Esophagus squamous epithelium (tissue), 5 donors: ENCODE measurements around the gene KCNH1. TPM values are rescaled to one million over a fixed set of nuclear protein-coding genes. Genes with fewer than 3 reads are reported as not detected.

Experiments
- DNase-seq: peaks from one replicate; lab custom pipeline; 2025; lab: John Stamatoyannopoulos, UW
- H3K27ac ChIP-seq, 4 donors: fragments of 200-600 bp; sonication (generic); one replicate each; pipeline ENCODE4 v1.5.1; 2016 to 2019; ENCODE audit warnings: mild to moderate bottlenecking in 1 of 4
- H3K27me3 ChIP-seq, 4 donors: fragments of 200-600 bp; sonication (generic); 1 replicate in 3 of 4; 2 replicates in 1 of 4; pipeline versions ENCODE4 v1.5.1 to v1.6.0; 2017 to 2021; ENCODE audit warnings: antibody characterized with exemption in 1 of 4
- H3K36me3 ChIP-seq, 3 donors: fragments of 200-600 bp; sonication (generic); one replicate each; pipeline ENCODE4 v1.5.1; 2016 to 2019
- H3K4me1 ChIP-seq, 3 donors: fragments of 200-600 bp; sonication (generic); one replicate each; pipeline ENCODE4 v1.5.1; 2017 to 2019
- H3K4me3 ChIP-seq, 4 donors: fragments of 200-600 bp; sonication (generic); 1 replicate in 3 of 4; 2 replicates in 1 of 4; pipeline ENCODE4 v1.5.1; 2016 to 2019; ENCODE audit warnings: mild to moderate bottlenecking in 2 of 4, moderate library complexity in 1 of 4
- H3K9me3 ChIP-seq, 3 donors: fragments of 200-600 bp; sonication (generic); one replicate each; pipeline ENCODE4 v1.5.1; 2016 to 2019
- POLR2A ChIP-seq, 4 donors: fragments of 450-650 bp; IDR thresholded peaks; one replicate each; pipeline ENCODE4 v1.6.1; 2017; ENCODE audit warnings: antibody characterized with exemption in 4 of 4, mild to moderate bottlenecking in 4 of 4, moderate library complexity in 3 of 4
- WGBS, 2 donors: methylation state at CpG; one replicate each; pipeline ENCODE4 v1.1.5; 2018; 5-methylcytosine and 5-hydroxymethylcytosine counted together
- intact Hi-C: fragments of 100-400 bp; cut with DNase I; formaldehyde crosslinking; loops from one replicate; pipeline ENCODE4 v1.15.0; 2022
- total RNA-seq, 4 donors: library from RNA; depleted of rRNA; stranded (reverse); fragments of >200 nt; gene quantifications; one replicate each; pipeline ENCODE4 v1.1.0, GENCODE V29; 2016
- TF ChIP-seq, protein P1 (sequence below), 6 experiments: fragments of 450-650 bp in 4 of 6; fragments of 200-600 bp in 2 of 6; sonication (generic) in 2 of 6; IDR thresholded peaks; one replicate each; pipeline ENCODE4 v1.5.1; 2016 to 2019; ENCODE audit warnings: antibody characterized with exemption in 6 of 6, mild to moderate bottlenecking in 4 of 6, moderate library complexity in 4 of 6
- donor health status: DM: yes; HTN: yes; CAD: no.

KCNH1 gene
- total RNA-seq, 4 donors from 2014 or later, result 0.57 to 1.0 (median 0.83) TPM; not detected in 1

DNA sequence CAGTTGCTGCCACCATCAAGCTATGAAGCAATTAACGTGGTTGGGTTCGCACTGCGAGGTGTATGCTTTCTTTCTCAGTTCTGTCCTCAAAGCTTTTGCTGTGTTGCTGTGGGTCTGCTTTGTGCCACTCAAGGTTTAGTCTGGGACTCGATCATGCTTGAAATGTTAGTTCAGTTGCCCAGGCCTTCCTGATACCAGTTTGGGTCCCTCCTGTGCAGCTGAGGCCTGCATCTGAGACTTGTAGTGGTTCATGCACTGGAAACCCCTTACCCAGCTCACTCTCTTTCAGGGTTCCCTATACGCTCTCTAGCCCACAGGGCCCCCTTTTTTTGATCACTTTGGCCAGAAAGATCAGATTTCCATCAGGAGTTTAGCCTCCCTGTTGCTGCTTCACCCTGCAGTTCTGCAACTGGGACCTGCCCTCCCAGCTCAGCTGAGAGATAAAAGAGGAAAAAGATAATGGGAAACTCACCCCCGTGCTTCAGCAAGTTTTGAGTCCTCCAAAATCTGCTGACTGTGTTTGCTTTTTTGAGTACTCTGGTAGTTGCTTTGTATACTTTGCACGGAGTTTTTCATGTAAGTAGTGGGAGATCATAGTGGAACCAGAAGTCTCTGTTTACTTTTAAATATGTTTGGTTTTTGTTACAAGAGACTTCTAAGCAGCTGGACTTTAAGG is 488.2 kb downstream of the KCNH1 start:
- Histone ChIP-seq H3K4me1 (no peaks in the 10 kb centered on the region), H3K9me3 (no peaks in the 10 kb centered on the region), H3K27ac (no peak overlapping the region), H3K4me3 (no peak overlapping the region), H3K27me3 (no peaks in the 10 kb centered on the region), H3K36me3 (no peaks in the 10 kb centered on the region)
- no peak for TF ChIP-seq POLR2A (IDR thresholded peaks at IDR 0.05)
- TF ChIP-seq, protein P1, sequence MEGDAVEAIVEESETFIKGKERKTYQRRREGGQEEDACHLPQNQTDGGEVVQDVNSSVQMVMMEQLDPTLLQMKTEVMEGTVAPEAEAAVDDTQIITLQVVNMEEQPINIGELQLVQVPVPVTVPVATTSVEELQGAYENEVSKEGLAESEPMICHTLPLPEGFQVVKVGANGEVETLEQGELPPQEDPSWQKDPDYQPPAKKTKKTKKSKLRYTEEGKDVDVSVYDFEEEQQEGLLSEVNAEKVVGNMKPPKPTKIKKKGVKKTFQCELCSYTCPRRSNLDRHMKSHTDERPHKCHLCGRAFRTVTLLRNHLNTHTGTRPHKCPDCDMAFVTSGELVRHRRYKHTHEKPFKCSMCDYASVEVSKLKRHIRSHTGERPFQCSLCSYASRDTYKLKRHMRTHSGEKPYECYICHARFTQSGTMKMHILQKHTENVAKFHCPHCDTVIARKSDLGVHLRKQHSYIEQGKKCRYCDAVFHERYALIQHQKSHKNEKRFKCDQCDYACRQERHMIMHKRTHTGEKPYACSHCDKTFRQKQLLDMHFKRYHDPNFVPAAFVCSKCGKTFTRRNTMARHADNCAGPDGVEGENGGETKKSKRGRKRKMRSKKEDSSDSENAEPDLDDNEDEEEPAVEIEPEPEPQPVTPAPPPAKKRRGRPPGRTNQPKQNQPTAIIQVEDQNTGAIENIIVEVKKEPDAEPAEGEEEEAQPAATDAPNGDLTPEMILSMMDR (IDR thresholded peaks at IDR 0.05), result no peak
- no peak for DNase-seq
- WGBS, 2 donors, result 76 to 83% methylated on average over 7 of the region's 7 CpGs
- intact Hi-C loops, result no loop called here

DNA sequence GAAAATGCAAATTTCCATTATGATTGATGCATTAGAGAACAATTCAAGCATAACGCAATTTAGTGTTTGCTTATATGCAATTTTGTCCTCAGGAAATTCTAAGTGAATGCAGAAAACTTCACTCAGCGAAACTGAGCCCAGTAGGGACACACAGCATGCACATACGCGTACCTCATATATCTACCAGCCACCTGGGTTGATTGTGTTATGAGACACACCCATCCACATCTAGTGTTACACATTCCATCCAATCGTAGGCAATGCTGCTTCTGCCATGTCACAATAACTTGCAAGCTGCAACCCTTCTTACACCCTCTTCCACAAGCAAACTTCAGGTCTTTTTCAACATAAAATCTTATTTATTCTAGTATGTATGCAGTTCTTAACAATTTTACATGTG is 492.4 kb downstream of the KCNH1 start:
- no peak for DNase-seq
- 54 to 71% methylated on average over 5 of the region's 5 CpGs for WGBS, 2 donors
- intact Hi-C loops, result no loop called here

DNA sequence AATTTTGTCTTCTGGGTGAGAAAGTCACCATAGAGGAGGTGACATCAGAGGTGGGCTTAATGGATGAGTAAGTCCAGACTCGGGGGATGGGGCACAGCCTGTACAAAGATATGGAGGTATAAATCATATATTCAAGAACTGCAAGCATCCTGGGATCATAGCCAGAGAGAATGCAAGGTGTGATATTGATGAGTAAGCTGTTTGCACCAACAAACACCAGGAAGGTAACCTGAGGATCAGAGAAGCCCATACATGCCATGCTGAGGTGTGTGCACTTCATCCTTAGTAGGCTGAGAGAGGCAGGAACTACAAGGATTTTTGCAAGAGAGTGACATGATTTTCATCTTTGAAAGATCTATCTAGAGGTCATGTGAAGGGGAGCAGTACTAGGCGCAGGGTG is 498.8 kb downstream of the KCNH1 start:
- Histone ChIP-seq H3K4me1 (no peaks in the 10 kb centered on the region), H3K27me3 (no peaks in the 10 kb centered on the region), H3K27ac (no peak overlapping the region), H3K4me3 (no peak overlapping the region), H3K9me3 (no peaks in the 10 kb centered on the region), H3K36me3 (no peaks in the 10 kb centered on the region)
- DNase-seq, result no peak
- intact Hi-C loops, result no loop called here
- 70 to 73% methylated on average over 2 of the region's 2 CpGs for WGBS, 2 donors
- TF ChIP-seq, protein P1 (IDR thresholded peaks at IDR 0.05), result no peak
- TF ChIP-seq POLR2A (IDR thresholded peaks at IDR 0.05), result no peak

More for the DNA sequence above, 492.4 kb downstream of the KCNH1 start:
- Histone ChIP-seq H3K9me3 (no peaks in the 10 kb centered on the region), H3K27me3 (no peaks in the 10 kb centered on the region), H3K4me3 (no peak overlapping the region), H3K27ac (no peak overlapping the region), H3K4me1 (no peaks in the 10 kb centered on the region), H3K36me3 (no peaks in the 10 kb centered on the region)
- no peak for TF ChIP-seq POLR2A (IDR thresholded peaks at IDR 0.05)

DNA sequence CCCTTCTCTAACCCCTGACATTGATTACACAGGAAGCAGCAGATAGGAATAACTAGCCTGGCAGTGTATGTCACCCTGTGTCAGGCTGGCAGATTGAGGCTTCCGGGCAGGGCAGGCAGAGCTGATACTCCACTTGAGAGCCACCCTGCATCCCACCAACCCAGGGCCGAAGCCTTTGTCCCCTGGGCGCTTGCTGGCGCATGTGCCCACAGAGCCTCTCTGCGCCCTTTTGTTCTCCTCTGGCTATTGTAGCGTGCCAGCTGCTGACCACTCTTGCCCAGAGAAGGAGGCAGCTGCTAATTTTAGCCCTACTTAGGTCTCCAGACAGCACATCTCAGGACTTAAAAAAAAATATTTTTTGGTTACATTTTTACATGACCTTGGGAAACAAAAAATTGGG is 500.3 kb downstream of the KCNH1 start:
- no peak for DNase-seq
- WGBS, 2 donors, result 88 to 100% methylated on average over 1 to 2 of the region's 6 CpGs
- H3K4me3 ChIP-seq, result no peak overlapping the region
- H3K36me3 ChIP-seq, result no peaks in the 10 kb centered on the region
- no peak overlapping the region for H3K27ac ChIP-seq
- TF ChIP-seq, protein P1 (IDR thresholded peaks at IDR 0.05), result no peak
- no peak for TF ChIP-seq POLR2A (IDR thresholded peaks at IDR 0.05)
- H3K9me3 ChIP-seq, result no peaks in the 10 kb centered on the region
- intact Hi-C loops, result no loop called here
- no peaks in the 10 kb centered on the region for H3K27me3 ChIP-seq
- no peaks in the 10 kb centered on the region for H3K4me1 ChIP-seq

DNA sequence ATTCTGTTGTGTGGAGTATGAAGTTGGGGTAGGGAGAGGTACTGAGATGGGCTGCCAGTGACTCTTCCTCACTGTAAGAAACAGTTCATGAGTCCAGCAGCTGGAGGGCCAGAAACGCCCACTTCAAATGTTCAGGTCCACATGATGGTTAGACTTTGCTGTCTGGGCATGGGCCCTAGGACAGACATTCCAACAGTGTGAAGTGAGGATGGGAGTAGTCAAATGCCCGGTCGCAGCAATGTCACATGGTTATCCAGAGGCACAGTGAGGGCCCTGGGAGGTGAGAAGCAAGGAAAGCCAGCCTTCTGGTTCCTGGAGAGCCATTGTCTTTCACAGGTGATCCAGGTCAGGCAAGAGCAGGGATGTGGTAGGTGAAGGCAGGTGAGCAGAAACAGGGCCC is 500.8 kb downstream of the KCNH1 start:
- no peak overlapping the region for H3K4me3 ChIP-seq
- WGBS, 2 donors, result 76 to 92% methylated on average over 2 to 3 of the region's 3 CpGs
- H3K36me3 ChIP-seq, result no peaks in the 10 kb centered on the region
- no peaks in the 10 kb centered on the region for H3K4me1 ChIP-seq
- H3K27me3 ChIP-seq, result no peaks in the 10 kb centered on the region
- TF ChIP-seq, protein P1 (IDR thresholded peaks at IDR 0.05), result no peak
- no peak for TF ChIP-seq POLR2A (IDR thresholded peaks at IDR 0.05)
- no peak for DNase-seq
- intact Hi-C loops, result no loop called here
- H3K27ac ChIP-seq, result no peak overlapping the region
- no peaks in the 10 kb centered on the region for H3K9me3 ChIP-seq
